ENCODE data around the gene DMRT1. TPM values are rescaled to one million over a fixed set of nuclear protein-coding genes. Genes with fewer than 3 reads are reported as not detected.
"Not testable (repeated sequence)": the region's sequence is repeated elsewhere in the genome, so short reads cannot be mapped to it uniquely, and the experiment has no call there.

The DMRT1 gene
- total RNA-seq, 6 experiments from 2014 or later, result not detected

GRCh38 chr9:846852-847251 lies 5.4 kb downstream of the DMRT1 start:
- no peak overlapping the region for H3K27ac Mint-ChIP-seq
- 0 out of 2 replicates have a peak, but pooled peaks cover 9% of the 10 kb centered on the region for H3K9me3 Mint-ChIP-seq
- H3K27me3 Mint-ChIP-seq (ENCODE audit: insufficient read depth), result peaks cover 20% of the 10 kb centered on the region
- H3K4me1 Mint-ChIP-seq (ENCODE audit: low read depth), result no peaks in the 10 kb centered on the region
- DNase-seq, result no peak
- no peak overlapping the region for H3K4me3 Mint-ChIP-seq
- TF ChIP-seq CTCF (IDR thresholded peaks at IDR 0.05), result no peak
- H3K36me3 Mint-ChIP-seq (ENCODE audit: low read depth), result no peaks in the 10 kb centered on the region

- no peak for TF ChIP-seq CTCF (IDR thresholded peaks at IDR 0.05)
- Mint-ChIP-seq H3K4me3 (no peak overlapping the region), H3K9me3 (0 out of 2 replicates have a peak, but pooled peaks cover 9% of the 10 kb centered on the region), H3K4me1 (ENCODE audit: low read depth) (no peaks in the 10 kb centered on the region), H3K36me3 (ENCODE audit: low read depth) (no peaks in the 10 kb centered on the region), H3K27me3 (ENCODE audit: insufficient read depth) (peaks cover 23% of the 10 kb centered on the region), H3K27ac (no peak overlapping the region)
- DNase-seq, result no peak
Observed at GRCh38 chr9:847505-847904, 6.0 kb downstream of the DMRT1 start.

GRCh38 chr9:849431-849830 lies 7.9 kb downstream of the DMRT1 start:
- H3K4me3 Mint-ChIP-seq, result no peak overlapping the region
- no peak overlapping the region for H3K27ac Mint-ChIP-seq
- no peak for DNase-seq
- H3K36me3 Mint-ChIP-seq (ENCODE audit: low read depth), result no peaks in the 10 kb centered on the region
- TF ChIP-seq CTCF (IDR thresholded peaks at IDR 0.05), result no peak
- H3K27me3 Mint-ChIP-seq (ENCODE audit: insufficient read depth), result peaks cover 20% of the 10 kb centered on the region
- no peaks in the 10 kb centered on the region for H3K4me1 Mint-ChIP-seq (ENCODE audit: low read depth)
- H3K9me3 Mint-ChIP-seq, result no peaks in the 10 kb centered on the region

GRCh38 chr9:852539-852938 lies 11.0 kb downstream of the DMRT1 start:
- Mint-ChIP-seq H3K9me3 (no peaks in the 10 kb centered on the region), H3K27me3 (ENCODE audit: insufficient read depth) (peaks cover 10% of the 10 kb centered on the region), H3K4me3 (no peak overlapping the region), H3K36me3 (ENCODE audit: low read depth) (no peaks in the 10 kb centered on the region), H3K27ac (no peak overlapping the region), H3K4me1 (ENCODE audit: low read depth) (no peaks in the 10 kb centered on the region)
- TF ChIP-seq CTCF (IDR thresholded peaks at IDR 0.05), result no peak
- DNase-seq, result no peak

GRCh38 chr9:859251-859650 lies 17.8 kb downstream of the DMRT1 start:
- H3K27me3 Mint-ChIP-seq (ENCODE audit: insufficient read depth), result peaks cover 5% of the 10 kb centered on the region
- H3K27ac Mint-ChIP-seq, result no peak overlapping the region
- H3K36me3 Mint-ChIP-seq (ENCODE audit: low read depth), result no peaks in the 10 kb centered on the region
- DNase-seq, result no peak
- no peaks in the 10 kb centered on the region for H3K4me1 Mint-ChIP-seq (ENCODE audit: low read depth)
- no peak overlapping the region for H3K4me3 Mint-ChIP-seq
- H3K9me3 Mint-ChIP-seq, result peaks cover 6% of the 10 kb centered on the region
- no peak for TF ChIP-seq CTCF (IDR thresholded peaks at IDR 0.05)

- no peak for DNase-seq
- Mint-ChIP-seq H3K27ac (no peak overlapping the region), H3K4me3 (no peak overlapping the region), H3K9me3 (peaks cover 6% of the 10 kb centered on the region), H3K4me1 (ENCODE audit: low read depth) (no peaks in the 10 kb centered on the region), H3K36me3 (ENCODE audit: low read depth) (no peaks in the 10 kb centered on the region), H3K27me3 (ENCODE audit: insufficient read depth) (peaks cover 7% of the 10 kb centered on the region)
- no peak for TF ChIP-seq CTCF (IDR thresholded peaks at IDR 0.05)
Observed at GRCh38 chr9:860706-861105, 19.2 kb downstream of the DMRT1 start.

GRCh38 chr9:861525-861924 lies 20.0 kb downstream of the DMRT1 start:
- not testable (repeated sequence) for H3K9me3 Mint-ChIP-seq; DNase-seq; H3K36me3 Mint-ChIP-seq (ENCODE audit: low read depth); H3K4me3 Mint-ChIP-seq; H3K4me1 Mint-ChIP-seq (ENCODE audit: low read depth); H3K27ac Mint-ChIP-seq
- H3K27me3 Mint-ChIP-seq (ENCODE audit: insufficient read depth), result peaks cover 10% of the 10 kb centered on the region
